Prostate gland (tissue), 2 donors: Measurements from ENCODE around the gene FBXW7. TPM values are rescaled to one million over a fixed set of nuclear protein-coding genes. Genes with fewer than 3 reads are reported as not detected.

Source experiments
- DNase-seq: peaks from one replicate; pipeline ENCODE4 v3.0.0-alpha.2; 2019; ENCODE audit warnings: low spot score
- H3K27ac ChIP-seq, 2 donors: fragments of 200-600 bp; sonication (generic); 2 replicates each; pipeline ENCODE4 v1.5.1; 2017 to 2019
- H3K27me3 ChIP-seq: fragments of 200-600 bp; sonication (generic); replicated peaks from 2 replicates; pipeline ENCODE4 v1.5.1; 2019; ENCODE audit not compliant: insufficient read depth
- H3K36me3 ChIP-seq, 2 donors: fragments of 200-600 bp; sonication (generic); 1 replicate in 1 of 2; 2 replicates in 1 of 2; pipeline versions ENCODE4 v1.5.1 to v1.8.1; 2017 to 2019
- H3K4me1 ChIP-seq: fragments of 200-600 bp; sonication (generic); replicated peaks from 2 replicates; pipeline ENCODE4 v1.5.1; 2019
- H3K4me3 ChIP-seq, 2 donors: fragments of 200-600 bp; sonication (generic); 2 replicates each; pipeline ENCODE4 v1.5.1; 2017 to 2019
- H3K9me3 ChIP-seq: fragments of 200-600 bp; sonication (generic); 2 replicates; pipeline ENCODE4 v1.5.1; 2017
- CTCF ChIP-seq, 4 experiments: fragments of 200-600 bp in 2 of 4; fragments of 450-650 bp in 2 of 4; sonication (generic) in 2 of 4; IDR thresholded peaks; 1 replicate in 3 of 4; 2 replicates in 1 of 4; pipeline ENCODE4 v1.5.1; 2016 to 2019; ENCODE audit warnings: antibody characterized with exemption in 4 of 4, mild to moderate bottlenecking in 2 of 4, moderate library complexity in 2 of 4
- POLR2A ChIP-seq: fragments of 450-650 bp; IDR thresholded peaks from one replicate; pipeline ENCODE4 v1.6.1; 2016; ENCODE audit warnings: antibody characterized with exemption, mild to moderate bottlenecking
- POLR2AphosphoS5 ChIP-seq: sonication (generic); formaldehyde crosslinking; IDR thresholded peaks from one replicate; pipeline ENCODE4 v1.6.1; 2017; ENCODE audit warnings: antibody characterized with exemption
- WGBS: methylation state at CpG from one replicate; pipeline ENCODE4 v1.1.5; 2018; 5-methylcytosine and 5-hydroxymethylcytosine counted together
- intact Hi-C: fragments of 100-400 bp; cut with DNase I; formaldehyde crosslinking; loops from one replicate; pipeline ENCODE4 v1.14.2; 2022
- total RNA-seq, 2 donors: library from RNA; depleted of rRNA; stranded (reverse); fragments of >200 nt; gene quantifications; one replicate each; pipeline ENCODE4 v1.1.0, GENCODE V29; 2016

FBXW7 gene
- total RNA-seq, 2 donors from 2014 or later: 21.8 to 24.9 TPM

GRCh38 chr4:152540293-152540674 is 4.4 kb upstream of the FBXW7 start:
- DNase-seq: no peak
- Histone ChIP-seq H3K36me3 (no peaks in the 10 kb centered on the region), H3K4me3 (no peak overlapping the region), H3K4me1 (peaks cover 6% of the 10 kb centered on the region), H3K27me3 (no peaks in the 10 kb centered on the region), H3K9me3 (no peaks in the 10 kb centered on the region), H3K27ac (no peak overlapping the region)
- TF ChIP-seq POLR2A (no peak), CTCF (IDR thresholded peaks at IDR 0.05) (no peak), POLR2AphosphoS5 (no peak)
- intact Hi-C loops: no loop called here
- WGBS: 88% methylated on average over 4 of the region's 4 CpGs

GRCh38 chr4:152539556-152540292 is 3.8 kb upstream of the FBXW7 start:
- Histone ChIP-seq H3K4me3 (no peak overlapping the region), H3K9me3 (no peaks in the 10 kb centered on the region), H3K4me1 (peaks cover 6% of the 10 kb centered on the region), H3K27me3 (no peaks in the 10 kb centered on the region), H3K27ac (no peak overlapping the region), H3K36me3 (no peaks in the 10 kb centered on the region)
- TF ChIP-seq CTCF (IDR thresholded peaks at IDR 0.05) (no peak), POLR2AphosphoS5 (no peak), POLR2A (no peak)
- intact Hi-C loops: loop anchor here (10.0 kb wide), 1 partner anchor 235 kb away; the partner anchor contains the start of genes ARFIP1 and TIGD4
- WGBS: 93% methylated on average over 16 of the region's 16 CpGs
- DNase-seq: no peak

DNA sequence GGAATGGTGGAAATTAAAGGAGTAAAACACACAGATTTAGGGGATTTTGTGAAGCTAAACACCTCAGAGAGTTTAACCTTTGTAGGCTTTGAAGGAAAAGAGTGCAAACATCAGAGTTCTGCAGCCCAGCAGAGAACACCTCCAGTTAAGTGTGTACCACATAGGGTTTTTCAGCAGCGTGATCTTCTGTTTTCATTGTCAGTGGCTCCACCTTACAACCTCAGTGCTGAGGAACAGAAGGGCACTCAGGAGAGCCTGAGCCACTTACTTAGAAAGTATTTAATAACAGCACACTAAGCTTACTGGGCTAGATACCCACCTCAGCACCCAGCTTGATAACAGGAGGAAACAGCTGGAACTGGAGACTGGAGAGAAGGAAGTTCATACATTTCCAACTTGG is 2.0 kb upstream of the FBXW7 start:
- DNase-seq: no peak
- H3K9me3 ChIP-seq: no peaks in the 10 kb centered on the region
- H3K4me1 ChIP-seq: peaks cover 6% of the 10 kb centered on the region
- 82% methylated on average over 1 of the region's 1 CpG for WGBS
- TF ChIP-seq POLR2A (no peak), POLR2AphosphoS5 (no peak), CTCF (IDR thresholded peaks at IDR 0.05) (no peak)
- no peak overlapping the region for H3K4me3 ChIP-seq
- H3K27ac ChIP-seq: no peak overlapping the region
- intact Hi-C loops: loop anchor here (10.0 kb wide), 1 partner anchor 237 kb away; the partner anchor contains the start of genes ARFIP1 and TIGD4
- no peaks in the 10 kb centered on the region for H3K27me3 ChIP-seq
- H3K36me3 ChIP-seq: no peaks in the 10 kb centered on the region

- Histone ChIP-seq H3K36me3 (no peaks in the 10 kb centered on the region), H3K9me3 (no peaks in the 10 kb centered on the region), H3K27ac (peak overlapping the region; percentile 80 to 86), H3K4me1 (peaks cover 6% of the 10 kb centered on the region), H3K27me3 (no peaks in the 10 kb centered on the region), H3K4me3 (peak overlapping the region; percentile 84 to 87)
- intact Hi-C loops: loop anchor here (10.0 kb wide), 1 partner anchor 238 kb away; the partner anchor contains the start of genes ARFIP1 and TIGD4
- DNase-seq: no peak
- no peak for TF ChIP-seq CTCF (IDR thresholded peaks at IDR 0.05)
- no peak for TF ChIP-seq POLR2AphosphoS5
- TF ChIP-seq POLR2A: no peak
- WGBS: under 1% methylated on average over 21 of the region's 24 CpGs
These were observed 772 bp upstream of the FBXW7 start for GRCh38 chr4:152536545-152537182.
